Esophagus muscularis mucosa (tissue), 4 donors: Measurements from ENCODE around the gene AMY2A.
"Not testable (repeated sequence)": the region's sequence is repeated elsewhere in the genome, so short reads cannot be mapped to it uniquely, and the experiment has no call there.

Experiments
- CTCF ChIP-seq, 3 experiments: fragments of 200-600 bp in 2 of 3; fragments of 450-650 bp in 1 of 3; sonication (generic) in 2 of 3; IDR thresholded peaks; one replicate each; pipeline ENCODE4 v1.5.1; 2017 to 2019; ENCODE audit warnings: antibody characterized with exemption in 3 of 3, mild to moderate bottlenecking in 2 of 3, moderate library complexity in 1 of 3
- EP300 ChIP-seq: sonication (generic); formaldehyde crosslinking; IDR thresholded peaks from one replicate; pipeline ENCODE4 v1.6.1; 2017; ENCODE audit warnings: antibody characterized with exemption
- POLR2AphosphoS5 ChIP-seq, 2 donors: sonication (generic); formaldehyde crosslinking; IDR thresholded peaks; one replicate each; pipeline ENCODE4 v1.6.1; 2017; ENCODE audit warnings: antibody characterized with exemption in 2 of 2

GRCh38 chr1:103643908-103644307 lies 26.7 kb downstream of the AMY2A start:
- not testable (repeated sequence) for TF ChIP-seq EP300; CTCF (IDR thresholded peaks at IDR 0.05); POLR2AphosphoS5 (IDR thresholded peaks at IDR 0.05)
